Upper lobe of left lung (tissue), 4 donors: ENCODE measurements around the gene CYBC1.

Experiments used
- EP300 ChIP-seq, 4 donors: sonication (generic); formaldehyde crosslinking; IDR thresholded peaks; one replicate each; pipeline ENCODE4 v1.5.1; 2017; ENCODE audit warnings: antibody characterized with exemption in 4 of 4, control low read depth in 2 of 4
- POLR2A ChIP-seq, 4 donors: fragments of 450-650 bp; IDR thresholded peaks; one replicate each; pipeline ENCODE4 v1.5.1; 2016 to 2017; ENCODE audit warnings: antibody characterized with exemption in 4 of 4, mild to moderate bottlenecking in 2 of 4
- POLR2AphosphoS5 ChIP-seq, 2 donors: sonication (generic); formaldehyde crosslinking; IDR thresholded peaks; one replicate each; pipeline ENCODE4 v1.5.1; 2017; ENCODE audit warnings: antibody characterized with exemption in 2 of 2
- TF ChIP-seq, protein P1 (sequence below), 6 experiments: fragments of 450-650 bp in 4 of 6; fragments of 200-600 bp in 2 of 6; sonication (generic) in 2 of 6; IDR thresholded peaks; one replicate each; pipeline ENCODE4 v1.5.1; 2016 to 2019; ENCODE audit warnings: antibody characterized with exemption in 6 of 6

DNA sequence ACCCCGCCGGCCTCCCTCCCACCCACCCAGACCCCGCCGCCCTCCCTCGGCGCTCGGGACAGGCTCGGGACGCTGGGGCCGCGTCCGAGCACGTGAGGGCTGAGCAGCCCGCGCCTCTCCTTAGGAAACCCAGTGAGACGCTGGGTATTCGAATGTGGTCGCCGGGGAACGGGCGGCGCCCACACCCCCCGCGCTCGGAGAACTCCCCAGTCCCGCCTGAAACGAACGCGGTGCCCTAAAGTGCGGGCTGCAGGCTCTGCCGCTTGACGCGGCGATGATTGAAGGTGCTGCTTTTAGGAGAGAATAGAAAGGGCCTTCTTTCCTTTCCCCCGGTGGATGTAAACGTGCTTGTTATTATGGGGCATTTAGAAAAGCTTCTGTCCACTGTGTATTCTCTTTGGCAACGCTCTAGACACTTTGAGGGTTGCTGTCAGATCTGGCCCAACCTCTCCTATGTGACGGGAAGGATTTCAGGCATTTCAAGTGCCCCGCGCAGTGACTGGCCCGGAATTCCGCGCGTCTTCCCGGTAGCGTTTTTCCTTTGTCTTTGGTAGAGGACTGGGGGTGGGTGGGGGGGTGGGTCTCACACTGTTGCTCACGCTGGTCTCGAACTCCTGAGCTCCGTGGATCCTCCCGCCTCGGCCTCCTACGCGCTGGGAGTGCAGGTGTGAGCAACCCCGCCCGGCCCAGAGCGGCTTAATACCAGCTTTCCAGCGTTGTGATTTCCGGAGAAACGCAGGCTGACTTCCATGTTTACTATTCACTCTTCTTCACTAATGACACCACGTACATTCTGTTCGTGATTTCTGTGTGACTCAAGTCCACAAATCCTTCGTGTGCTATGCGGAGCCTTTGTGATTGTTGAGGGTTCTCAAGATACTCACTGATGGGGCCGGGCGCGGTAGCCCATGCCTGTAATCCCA, 47.2 kb upstream of the CYBC1 start:
- TF ChIP-seq, protein P1, sequence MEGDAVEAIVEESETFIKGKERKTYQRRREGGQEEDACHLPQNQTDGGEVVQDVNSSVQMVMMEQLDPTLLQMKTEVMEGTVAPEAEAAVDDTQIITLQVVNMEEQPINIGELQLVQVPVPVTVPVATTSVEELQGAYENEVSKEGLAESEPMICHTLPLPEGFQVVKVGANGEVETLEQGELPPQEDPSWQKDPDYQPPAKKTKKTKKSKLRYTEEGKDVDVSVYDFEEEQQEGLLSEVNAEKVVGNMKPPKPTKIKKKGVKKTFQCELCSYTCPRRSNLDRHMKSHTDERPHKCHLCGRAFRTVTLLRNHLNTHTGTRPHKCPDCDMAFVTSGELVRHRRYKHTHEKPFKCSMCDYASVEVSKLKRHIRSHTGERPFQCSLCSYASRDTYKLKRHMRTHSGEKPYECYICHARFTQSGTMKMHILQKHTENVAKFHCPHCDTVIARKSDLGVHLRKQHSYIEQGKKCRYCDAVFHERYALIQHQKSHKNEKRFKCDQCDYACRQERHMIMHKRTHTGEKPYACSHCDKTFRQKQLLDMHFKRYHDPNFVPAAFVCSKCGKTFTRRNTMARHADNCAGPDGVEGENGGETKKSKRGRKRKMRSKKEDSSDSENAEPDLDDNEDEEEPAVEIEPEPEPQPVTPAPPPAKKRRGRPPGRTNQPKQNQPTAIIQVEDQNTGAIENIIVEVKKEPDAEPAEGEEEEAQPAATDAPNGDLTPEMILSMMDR (IDR thresholded peaks at IDR 0.05), result no peak
- TF ChIP-seq POLR2AphosphoS5 (IDR thresholded peaks at IDR 0.05), result no peak
- TF ChIP-seq EP300 (IDR thresholded peaks at IDR 0.05), result no peak
- no peak for TF ChIP-seq POLR2A (IDR thresholded peaks at IDR 0.05)
